Panc1 (cell line): ENCODE measurements around the gene ADAMTS13. TPM values are rescaled to one million over a fixed set of nuclear protein-coding genes. Genes with fewer than 3 reads are reported as not detected.

Experiments used
- ATAC-seq: fragments of 200-7000 bp; cut with Tn5 transposase; 2 replicates; pipeline ENCODE4 v1.9.1; 2020; ENCODE audit warnings: mild to moderate bottlenecking, moderate library complexity
- BruUV-seq: library from RNA; stranded (reverse); fragments of 400-500 nt; replicated peaks from 2 replicates; lab custom pipeline; 2021; lab: Mats Ljungman, UMichigan
- CTCF ChIA-PET: fragments of 300-600 bp; sonication (Branson Sonifier 250); formaldehyde crosslinking; loops from one replicate; lab custom pipeline; 2022; ENCODE audit warnings: antibody characterized with exemption; lab: Charles Lee
- POLR2A ChIA-PET: fragments of 300-600 bp; sonication (Branson Sonifier 250); formaldehyde crosslinking; loops from one replicate; lab custom pipeline; 2022; ENCODE audit warnings: antibody characterized with exemption; lab: Charles Lee
- DNase-seq: peaks from one replicate; pipeline ENCODE4 v3.0.0-alpha.2; 2010; ENCODE audit warnings: low read depth, low spot score
- H3K27ac ChIP-seq: 2 replicates; pipeline ENCODE4 v1.5.1; 2011; ENCODE audit warnings: mild to moderate bottlenecking, low read length, inconsistent platforms
- H3K27me3 ChIP-seq: fragments of 200-500 bp; sonication (Bioruptor generic); 2 replicates; pipeline ENCODE4 v1.6.0; 2014; ENCODE audit warnings: low read length, inconsistent platforms; ENCODE audit not compliant: control insufficient read depth, insufficient read depth
- H3K36me3 ChIP-seq: fragments of 200-500 bp; sonication (Bioruptor generic); 2 replicates; pipeline ENCODE4 v1.5.1; 2014; ENCODE audit warnings: inconsistent platforms, mild to moderate bottlenecking, low read length, moderate library complexity; ENCODE audit not compliant: control insufficient read depth, insufficient read depth
- H3K4me1 ChIP-seq: 2 replicates; pipeline ENCODE4 v1.5.1; 2011; ENCODE audit warnings: inconsistent platforms, mild to moderate bottlenecking, low read length, moderate library complexity; ENCODE audit not compliant: control insufficient read depth, insufficient read depth
- H3K4me3 ChIP-seq, 2 experiments: 2 replicates each; pipeline ENCODE4 v1.5.1; 2011 to 2012; ENCODE audit warnings: low read depth in 2 of 2, low read length in 2 of 2, mild to moderate bottlenecking in 2 of 2, inconsistent platforms in 1 of 2, moderate library complexity in 1 of 2
- H3K9me3 ChIP-seq: fragments of 200-500 bp; sonication (Bioruptor generic); 2 replicates; pipeline ENCODE4 v1.5.1; 2014; ENCODE audit warnings: low read depth, mild to moderate bottlenecking, inconsistent platforms, low read length, moderate library complexity; ENCODE audit not compliant: control insufficient read depth, insufficient read depth
- POLR2AphosphoS5 ChIP-seq: IDR thresholded peaks from 2 replicates; pipeline ENCODE4 v1.6.1; 2012; ENCODE audit warnings: mild to moderate bottlenecking, low read depth, low read length, moderate library complexity
- REST ChIP-seq, 2 experiments: IDR thresholded peaks; 2 replicates each; pipeline ENCODE4 v1.6.1; 2011 to 2012; ENCODE audit warnings: low read depth in 2 of 2, control low read depth in 1 of 2, low read length in 1 of 2, mild to moderate bottlenecking in 1 of 2, moderate library complexity in 1 of 2; ENCODE audit not compliant: insufficient read depth in 1 of 2
- SIN3A ChIP-seq: IDR thresholded peaks from 2 replicates; pipeline ENCODE4 v1.6.1; 2012; ENCODE audit warnings: low read depth, mild to moderate bottlenecking, low read length, moderate library complexity, borderline replicate concordance; ENCODE audit not compliant: insufficient read depth
- TCF7L2 ChIP-seq: IDR thresholded peaks from 2 replicates; pipeline ENCODE4 v1.6.1; 2011; ENCODE audit warnings: mild to moderate bottlenecking, low read depth, low read length, inconsistent platforms
- in situ Hi-C: cut with HindIII; loops from 2 replicates; pipeline ENCODE4 v1.10.0; 2016; ENCODE audit warnings: low sequenced_read_pairs, low pct_unique_long_range_greater_than_20kb
- intact Hi-C: fragments of 100-400 bp; cut with micrococcal nuclease; formaldehyde crosslinking; loops from one replicate; pipeline ENCODE4 v1.10.0; 2022; ENCODE audit not compliant: unreplicated experiment
- total RNA-seq: library from RNA; stranded (reverse); gene quantifications from one replicate; pipeline ENCODE4 v1.2.1, GENCODE V29; 2021; ENCODE audit not compliant: unreplicated experiment
- TF ChIP-seq, protein P1 (sequence below): fragments of 450-650 bp; IDR thresholded peaks from 2 replicates; pipeline ENCODE4 v1.5.1; 2017; ENCODE audit warnings: mild to moderate bottlenecking

Gene ADAMTS13
- total RNA-seq, 1 experiment from 2014 or later = 3.4 TPM

- ATAC-seq (peak; percentile 28; the same call in 1 of the 2 replicates), DNase-seq (no peak)
- in situ Hi-C loops (no loop called here), intact Hi-C loops (no loop called here)
- ChIA-PET POLR2A (no interaction called here), CTCF (interaction anchor here (1.0 kb wide), 1 partner anchor 10 kb away, joined by 3 read pairs; no protein-coding TSS in a partner anchor)
- BruUV-seq = no TSS peak
- Histone ChIP-seq H3K27ac (no peak overlapping the region), H3K4me1 (peaks cover 2% of the 10 kb centered on the region; the same call in 1 of the 2 replicates), H3K9me3 (no peaks in the 10 kb centered on the region), H3K36me3 (no peaks in the 10 kb centered on the region), H3K4me3 (no peak overlapping the region), H3K27me3 (no peaks in the 10 kb centered on the region)
- TF ChIP-seq, protein P1, sequence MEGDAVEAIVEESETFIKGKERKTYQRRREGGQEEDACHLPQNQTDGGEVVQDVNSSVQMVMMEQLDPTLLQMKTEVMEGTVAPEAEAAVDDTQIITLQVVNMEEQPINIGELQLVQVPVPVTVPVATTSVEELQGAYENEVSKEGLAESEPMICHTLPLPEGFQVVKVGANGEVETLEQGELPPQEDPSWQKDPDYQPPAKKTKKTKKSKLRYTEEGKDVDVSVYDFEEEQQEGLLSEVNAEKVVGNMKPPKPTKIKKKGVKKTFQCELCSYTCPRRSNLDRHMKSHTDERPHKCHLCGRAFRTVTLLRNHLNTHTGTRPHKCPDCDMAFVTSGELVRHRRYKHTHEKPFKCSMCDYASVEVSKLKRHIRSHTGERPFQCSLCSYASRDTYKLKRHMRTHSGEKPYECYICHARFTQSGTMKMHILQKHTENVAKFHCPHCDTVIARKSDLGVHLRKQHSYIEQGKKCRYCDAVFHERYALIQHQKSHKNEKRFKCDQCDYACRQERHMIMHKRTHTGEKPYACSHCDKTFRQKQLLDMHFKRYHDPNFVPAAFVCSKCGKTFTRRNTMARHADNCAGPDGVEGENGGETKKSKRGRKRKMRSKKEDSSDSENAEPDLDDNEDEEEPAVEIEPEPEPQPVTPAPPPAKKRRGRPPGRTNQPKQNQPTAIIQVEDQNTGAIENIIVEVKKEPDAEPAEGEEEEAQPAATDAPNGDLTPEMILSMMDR = no peak
- TF ChIP-seq TCF7L2 = no peak
- TF ChIP-seq REST (IDR thresholded peaks at IDR 0.05; ENCODE audit: insufficient read depth in 1 of 2, low read depth in 2 of 2, low read length in 1 of 2) = no peak
- TF ChIP-seq SIN3A = no peak
- no peak for TF ChIP-seq POLR2AphosphoS5
These were observed 68.1 kb downstream of the ADAMTS13 start for GRCh38 chr9:133490201-133490681.

DNA sequence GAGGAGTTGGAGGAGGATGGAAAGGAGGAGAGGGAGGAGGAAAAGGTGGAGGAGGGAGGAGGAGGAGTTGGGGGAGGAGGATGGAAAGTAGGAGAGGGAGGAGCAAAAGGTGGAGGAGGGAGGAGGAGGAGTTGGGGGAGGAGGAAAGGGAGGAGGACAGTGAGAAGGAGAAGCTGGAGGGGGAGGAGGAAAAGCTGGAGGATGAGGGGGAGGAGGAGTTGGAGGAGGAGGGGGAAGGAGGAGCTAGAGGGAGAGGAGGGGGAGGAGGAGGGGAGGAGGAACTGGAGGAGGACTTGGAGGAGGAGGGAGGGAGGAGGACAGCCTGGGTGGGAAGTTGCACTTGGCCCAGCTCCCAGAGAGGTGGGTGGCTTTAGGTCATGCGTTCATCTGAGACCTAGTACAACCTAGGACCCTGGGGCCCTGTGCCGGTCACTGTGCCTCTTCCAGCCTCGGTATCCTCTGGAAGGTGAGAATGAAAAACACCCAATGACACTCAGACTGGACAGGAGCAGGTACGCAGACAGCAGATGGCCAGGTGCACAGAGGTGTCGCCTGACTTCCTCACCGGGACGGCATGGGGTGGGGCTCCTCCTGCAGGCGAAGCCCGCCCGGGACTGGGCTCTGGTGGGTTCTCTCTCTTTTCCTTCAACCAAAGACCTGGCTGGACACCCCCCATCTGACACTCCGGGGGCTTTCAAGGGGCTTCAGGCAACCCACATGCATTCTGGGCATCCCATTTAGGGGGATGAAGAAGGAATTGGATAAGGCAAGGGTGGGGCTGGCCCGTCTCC, 68.9 kb downstream of the ADAMTS13 start:
- Histone ChIP-seq H3K27ac (no peak overlapping the region), H3K4me3 (no peak overlapping the region), H3K9me3 (no peaks in the 10 kb centered on the region), H3K4me1 (peaks cover 1% of the 10 kb centered on the region; the same call in 1 of the 2 replicates), H3K27me3 (no peaks in the 10 kb centered on the region), H3K36me3 (no peaks in the 10 kb centered on the region)
- DNase-seq = no peak
- POLR2A ChIA-PET = no interaction called here
- CTCF ChIA-PET = no interaction called here
- TF ChIP-seq REST (IDR thresholded peaks at IDR 0.05; ENCODE audit: insufficient read depth in 1 of 2, low read depth in 2 of 2, low read length in 1 of 2) (no peak), TCF7L2 (no peak), POLR2AphosphoS5 (no peak), SIN3A (no peak)
- TF ChIP-seq, protein P1 = no peak
- no peak for ATAC-seq
- no TSS peak for BruUV-seq
- intact Hi-C loops (no loop called here), in situ Hi-C loops (no loop called here)
